Fibroblast of peridontal ligament (primary cell): Measurements from ENCODE around the gene ZBTB20.
"Not testable (repeated sequence)": the region's sequence is repeated elsewhere in the genome, so short reads cannot be mapped to it uniquely, and the experiment has no call there.

ENCODE experiments used
- DNase-seq: peaks from one replicate; pipeline ENCODE4 v3.0.0-alpha.2; 2010; ENCODE audit errors: extremely low read depth

The ZBTB20 gene

DNA sequence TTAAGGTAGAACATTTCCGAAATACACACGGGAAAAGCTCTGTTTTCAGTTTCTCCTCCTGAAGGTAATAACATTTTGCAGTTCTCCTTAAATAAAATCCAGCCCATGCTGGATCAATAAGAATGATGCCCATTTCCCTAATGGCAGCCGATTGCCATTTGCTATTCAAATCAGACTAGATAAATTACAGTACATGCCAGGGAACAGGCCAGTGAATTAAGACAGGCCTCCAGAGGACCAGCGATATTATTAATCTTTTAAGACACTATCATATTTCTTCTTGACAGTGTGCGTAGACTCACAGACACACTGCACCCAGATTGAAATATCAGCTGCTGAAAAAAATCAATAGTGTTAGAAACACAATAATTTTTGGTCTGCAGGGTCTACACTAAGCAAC is 431.0 kb downstream of the ZBTB20 start:
- DNase-seq = no peak

DNA sequence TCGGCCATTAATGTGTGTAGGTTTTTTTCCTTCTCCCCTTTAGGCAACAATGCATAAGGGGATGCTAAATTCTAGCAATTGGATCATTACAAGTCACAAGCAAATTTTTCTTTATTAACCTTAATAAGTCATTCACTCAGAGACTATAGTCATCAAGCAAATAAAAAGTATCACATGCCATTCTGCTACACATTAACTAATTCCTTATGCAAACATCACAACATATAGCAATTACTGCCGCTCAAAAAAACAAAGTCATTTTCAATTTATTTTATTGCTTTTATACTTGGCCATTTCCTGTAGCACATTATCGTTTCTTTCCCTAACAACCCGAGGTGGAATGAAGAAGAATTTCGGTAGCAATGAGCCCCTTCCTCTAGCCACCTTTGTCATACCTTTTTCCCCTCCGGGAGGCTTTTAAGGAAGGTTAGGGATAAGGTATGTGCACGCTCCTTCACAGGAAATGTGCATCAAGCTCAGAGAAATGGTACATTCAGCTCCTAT is 432.1 kb downstream of the ZBTB20 start:
- DNase-seq = no peak

DNA sequence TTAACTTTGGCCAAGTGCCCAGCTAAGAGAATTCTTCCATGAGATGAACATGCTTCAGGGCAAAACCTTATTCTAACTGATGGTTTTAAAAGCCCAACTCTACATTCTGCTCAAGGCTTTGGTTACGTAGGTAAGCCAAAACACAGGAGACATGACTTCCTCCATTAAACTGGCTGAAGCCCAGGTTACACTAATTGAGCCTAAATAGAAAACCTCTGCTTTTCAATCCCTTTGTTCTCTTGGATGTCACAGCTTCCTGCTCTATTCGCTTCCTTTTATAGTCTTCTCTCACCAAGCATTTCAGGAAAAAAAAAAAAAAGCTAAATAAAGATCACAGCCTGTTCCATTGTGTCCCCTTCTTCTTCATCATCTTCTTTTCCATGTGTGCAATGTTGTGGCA is 432.9 kb downstream of the ZBTB20 start:
- no peak for DNase-seq

DNA sequence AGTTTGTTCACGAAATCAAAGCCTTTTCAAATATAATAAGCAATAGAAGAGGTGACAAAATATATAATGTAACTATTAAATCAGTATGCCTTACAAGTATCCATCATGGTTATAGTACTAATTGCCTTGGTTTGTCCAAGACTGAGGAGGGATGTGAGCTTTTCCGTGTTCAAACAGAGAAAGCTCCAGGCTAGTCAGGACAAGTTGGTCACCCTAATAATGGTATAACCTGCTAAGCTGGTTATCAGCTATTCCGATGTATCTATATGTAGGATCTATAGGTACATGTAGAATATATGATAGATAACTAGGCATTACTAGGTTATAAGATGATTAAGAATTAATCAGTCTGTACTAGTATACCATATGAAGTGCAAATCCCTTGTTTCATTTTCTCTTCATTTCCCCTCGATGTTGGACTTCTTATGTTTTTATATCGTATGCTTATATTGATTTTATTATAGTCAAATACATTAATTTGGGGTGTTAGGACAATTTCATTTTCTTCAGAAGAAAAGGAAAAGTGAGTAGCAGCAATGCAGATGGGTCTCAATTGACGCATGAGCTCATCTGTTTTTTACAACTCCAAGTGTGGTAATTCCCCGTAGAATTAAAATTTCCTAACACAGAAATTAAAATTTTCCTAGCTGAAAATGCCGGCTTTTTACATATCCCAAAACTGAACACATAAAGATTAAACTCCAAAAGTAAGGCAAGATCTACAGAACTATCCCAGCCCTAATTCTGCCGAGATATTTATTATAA is 434.2 kb downstream of the ZBTB20 start:
- DNase-seq = no peak

DNA sequence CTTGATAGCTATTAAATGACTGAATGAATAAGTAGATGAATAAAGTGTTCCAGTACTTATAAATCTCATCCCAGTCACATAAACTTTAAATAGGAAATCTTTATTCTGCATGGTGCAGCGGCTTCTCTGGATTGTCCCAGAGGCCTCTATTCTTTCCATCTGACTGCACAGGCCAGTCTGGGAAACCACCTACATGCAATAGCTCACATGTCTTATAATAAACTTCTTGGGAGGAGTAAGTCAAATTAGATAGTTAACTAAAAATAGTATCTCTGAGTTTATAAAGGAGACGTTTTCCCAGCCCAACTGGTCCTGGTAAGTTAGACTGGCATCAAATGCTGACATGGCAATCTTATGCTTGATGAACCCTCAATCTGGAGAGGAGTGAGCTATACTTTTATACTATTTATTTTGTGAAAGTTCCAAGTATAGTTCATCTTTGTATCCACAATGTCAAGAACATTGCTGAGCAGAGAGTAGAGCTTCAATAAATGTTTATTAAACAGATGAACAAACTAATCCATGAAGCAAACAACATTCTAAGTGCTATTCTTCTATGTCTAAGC is 435.7 kb downstream of the ZBTB20 start:
- peak; percentile 4 for DNase-seq

DNA sequence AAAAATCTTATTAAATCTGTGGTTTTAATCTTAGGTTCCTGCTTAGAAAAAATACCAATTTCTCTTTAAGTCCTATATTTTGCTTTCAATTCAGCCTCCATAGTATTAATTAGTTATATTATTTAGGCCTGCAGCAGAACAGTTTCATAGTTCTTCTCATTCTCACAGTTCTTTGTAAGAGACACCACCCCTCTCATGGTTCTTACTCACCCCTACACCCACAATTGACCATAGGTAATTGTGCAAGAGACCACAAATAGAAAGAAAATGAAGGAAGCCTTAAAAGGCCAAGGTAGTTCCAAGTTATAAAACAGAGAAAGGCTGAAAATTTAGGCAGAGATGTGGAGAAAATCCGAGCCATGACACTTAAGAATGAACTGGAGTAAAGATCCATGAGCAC is 438.0 kb downstream of the ZBTB20 start:
- DNase-seq = peak; percentile 27

DNA sequence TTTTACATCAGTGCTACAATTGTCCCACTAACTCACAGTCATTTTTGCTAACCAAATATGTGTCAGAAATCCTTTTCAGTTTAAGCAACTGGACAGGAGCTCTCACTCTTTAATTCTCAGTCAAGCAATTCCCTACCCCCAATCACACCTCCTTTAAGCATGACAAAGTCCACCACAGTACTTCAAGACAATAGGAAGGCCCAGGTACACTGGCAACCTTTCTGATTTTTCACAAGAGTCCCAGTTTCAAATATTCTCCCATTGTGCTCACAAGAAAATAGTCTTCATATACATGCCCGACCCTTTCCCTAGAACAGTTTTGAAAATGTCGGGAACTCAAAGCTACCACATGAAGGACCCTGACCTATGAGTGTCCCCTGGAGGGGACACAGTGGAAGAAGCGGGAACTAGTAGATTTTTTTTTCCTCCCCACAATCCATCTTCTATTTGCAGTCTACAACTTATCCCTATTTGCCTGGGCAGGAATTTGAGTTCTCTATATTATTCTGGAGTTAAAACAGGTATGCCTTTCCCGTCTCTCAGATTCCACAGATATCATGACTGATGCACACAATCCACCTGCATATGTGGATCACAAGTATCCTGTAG is 439.7 kb downstream of the ZBTB20 start:
- no peak for DNase-seq

DNA sequence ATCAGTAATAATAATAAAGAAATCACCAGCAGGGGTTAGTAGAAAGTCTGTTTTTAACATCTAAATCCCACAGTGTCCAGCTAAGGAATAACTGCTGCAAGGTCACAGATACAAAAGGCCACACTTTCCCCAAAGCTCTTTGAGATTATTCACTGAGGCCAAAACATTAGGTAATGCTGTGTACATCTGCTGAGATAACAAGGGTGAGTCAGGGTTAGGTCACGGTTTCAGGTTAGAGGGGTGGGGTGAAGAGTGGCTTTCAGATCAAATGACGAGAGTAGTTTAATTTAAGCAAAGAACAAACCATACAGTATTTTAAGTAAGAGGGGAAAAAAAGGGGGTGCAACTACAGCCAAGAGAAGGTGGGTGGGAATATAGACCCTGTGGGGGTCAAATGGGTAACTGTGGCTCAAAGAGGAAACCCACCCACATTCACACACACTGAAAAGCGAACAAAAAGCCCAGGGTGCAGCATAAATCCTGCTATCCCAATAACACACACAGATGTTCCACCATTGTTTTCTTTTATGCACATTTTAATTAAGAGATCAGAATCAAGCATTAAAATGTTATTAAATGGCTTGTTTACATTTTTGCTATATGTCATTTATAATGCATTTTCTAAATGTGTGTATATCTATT is 440.4 kb downstream of the ZBTB20 start:
- peak; percentile 23 for DNase-seq

DNA sequence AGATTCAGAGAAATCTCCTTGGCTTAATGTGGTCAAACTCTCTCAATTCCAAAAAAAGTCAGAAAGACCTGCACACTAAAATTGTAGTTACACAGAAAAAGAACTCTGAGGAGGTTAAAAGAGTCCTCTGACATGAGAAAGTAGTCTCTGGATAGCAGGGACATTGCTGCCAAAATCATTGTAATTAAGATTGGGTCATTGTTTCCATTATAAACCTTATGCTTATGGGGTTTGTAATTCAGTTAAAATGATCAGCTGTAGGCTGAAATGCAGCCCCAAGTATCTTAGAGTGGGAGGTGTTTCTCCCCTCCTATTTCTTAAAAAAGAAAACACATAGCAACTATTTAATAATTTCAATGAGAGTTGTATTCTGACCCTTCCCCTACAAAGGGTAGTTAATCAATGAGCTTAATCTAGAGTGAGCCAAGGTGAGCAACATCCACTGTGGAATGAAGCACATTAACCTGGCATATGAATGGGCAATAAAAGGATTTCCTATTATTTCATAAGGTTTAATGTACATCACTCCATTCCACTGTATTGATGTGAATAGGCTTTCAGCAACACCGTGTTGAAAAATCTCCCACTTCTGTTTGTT is 446.4 kb downstream of the ZBTB20 start:
- no peak for DNase-seq

DNA sequence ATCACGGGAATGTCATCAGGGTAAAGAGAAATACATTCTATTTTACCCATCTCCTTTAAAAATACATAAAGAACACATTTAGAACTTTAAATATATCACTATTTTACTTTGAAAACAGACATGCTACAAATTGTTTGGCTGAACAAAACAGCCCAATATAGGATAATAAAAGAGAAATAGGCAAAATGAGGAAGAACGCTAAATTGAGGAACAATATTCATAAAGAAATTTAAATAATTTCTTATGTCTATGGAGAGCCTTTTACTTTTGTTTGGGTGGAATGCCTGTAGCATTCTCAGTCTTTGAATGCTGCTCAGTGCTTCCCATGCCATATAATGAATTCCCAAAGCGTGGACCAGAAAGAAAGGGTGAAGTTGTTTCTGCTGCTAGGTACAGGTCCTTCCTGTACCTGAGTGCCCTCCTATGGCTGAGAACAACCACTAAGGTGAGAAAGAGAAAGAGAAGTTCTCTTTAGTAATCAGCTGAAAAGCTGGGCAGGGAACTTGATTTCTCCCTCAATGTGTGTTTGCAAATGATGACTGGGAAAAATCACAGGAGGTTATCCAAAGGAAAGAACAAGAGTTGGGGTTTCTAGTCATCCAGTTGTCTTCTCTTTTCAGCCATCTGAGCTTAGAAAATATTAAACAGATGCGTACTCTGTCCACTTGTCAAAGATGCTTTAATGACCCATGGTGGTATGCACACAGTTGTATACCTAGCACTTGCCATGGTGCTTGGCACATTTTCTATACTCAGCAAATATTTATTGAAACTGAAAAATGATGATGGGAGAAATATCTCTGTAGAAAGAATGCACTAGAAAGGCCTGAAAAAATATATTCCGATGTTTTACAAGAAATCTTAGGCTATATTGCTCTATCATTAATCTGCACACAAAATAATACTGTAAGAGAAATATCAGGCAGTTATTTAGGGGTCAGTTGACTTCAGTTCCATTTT is 448.7 kb downstream of the ZBTB20 start:
- no peak for DNase-seq

DNA sequence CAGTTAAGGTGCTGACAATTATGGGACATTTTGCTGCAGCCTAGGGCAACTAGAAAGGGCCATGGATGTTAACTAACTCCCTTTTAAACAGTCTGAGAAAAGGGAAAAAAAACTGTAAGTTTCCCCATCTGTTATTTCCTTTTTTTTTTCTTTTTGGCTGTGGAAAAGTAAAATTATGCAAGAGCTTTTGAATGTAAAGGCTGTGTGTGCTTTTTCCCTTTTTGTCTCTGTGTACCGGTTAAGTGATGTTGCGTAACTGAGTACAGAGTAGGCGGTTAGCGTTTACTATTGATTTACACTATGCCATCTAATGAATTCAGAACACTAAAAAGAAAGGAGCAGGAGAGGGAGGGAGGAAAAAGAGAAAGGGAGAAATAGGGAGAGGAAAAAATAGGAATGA is 449.7 kb downstream of the ZBTB20 start:
- DNase-seq = no peak

DNA sequence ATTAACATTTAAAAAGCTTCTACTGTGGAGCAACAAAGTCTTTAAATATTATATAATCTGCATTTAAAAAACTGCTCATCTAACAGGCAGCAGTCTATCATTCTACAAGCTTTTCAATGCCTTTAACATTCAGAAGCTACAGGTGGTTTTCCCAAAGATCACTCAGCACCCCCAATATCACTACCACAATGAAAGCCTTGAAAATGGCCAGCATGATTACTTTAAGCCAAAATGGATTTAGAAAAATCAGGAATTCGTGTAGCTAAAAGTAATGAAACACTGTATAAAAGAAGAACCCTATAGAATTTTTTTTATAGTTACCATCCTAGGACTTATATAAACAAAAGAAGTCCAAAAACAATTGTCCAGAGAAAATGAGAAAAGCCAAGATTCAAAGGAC is 452.8 kb downstream of the ZBTB20 start:
- no peak for DNase-seq

DNA sequence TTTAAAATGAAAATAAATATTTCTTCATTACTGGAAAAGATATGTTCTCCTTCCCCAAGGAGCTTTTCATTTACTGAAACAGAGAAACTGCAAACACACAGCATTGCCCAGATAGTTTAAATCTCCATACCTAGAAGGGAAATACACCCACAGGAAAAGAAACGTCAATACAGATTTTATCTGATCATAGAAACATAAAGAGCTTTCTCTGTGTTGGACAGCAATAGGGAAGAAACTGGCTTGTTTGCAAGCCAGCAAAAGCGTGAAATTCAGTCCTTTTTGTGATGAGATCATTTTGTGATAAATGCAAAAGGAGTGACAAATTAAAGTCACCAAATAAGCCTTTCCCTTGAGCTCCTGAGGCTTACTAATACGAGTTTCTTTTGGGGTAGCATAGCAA is 455.2 kb downstream of the ZBTB20 start:
- no peak for DNase-seq

DNA sequence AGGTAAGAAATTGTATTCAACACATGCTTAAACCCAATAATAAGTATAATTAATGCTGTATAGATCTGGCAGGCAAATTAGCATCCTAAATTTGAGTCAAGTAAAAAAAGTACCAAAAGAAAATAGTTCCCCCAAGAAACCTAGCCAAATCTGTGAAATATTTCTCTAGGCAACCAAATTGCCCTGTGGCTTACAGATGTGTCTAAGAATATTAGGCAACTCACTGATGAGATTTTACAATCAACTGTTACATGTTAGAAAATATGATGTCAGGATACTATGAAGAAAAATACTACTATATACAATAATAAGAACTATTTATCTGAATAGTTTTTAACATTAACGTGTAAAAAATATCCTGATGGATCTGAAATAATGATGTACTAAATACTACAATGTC is 456.2 kb downstream of the ZBTB20 start:
- DNase-seq = peak; percentile 25

DNA sequence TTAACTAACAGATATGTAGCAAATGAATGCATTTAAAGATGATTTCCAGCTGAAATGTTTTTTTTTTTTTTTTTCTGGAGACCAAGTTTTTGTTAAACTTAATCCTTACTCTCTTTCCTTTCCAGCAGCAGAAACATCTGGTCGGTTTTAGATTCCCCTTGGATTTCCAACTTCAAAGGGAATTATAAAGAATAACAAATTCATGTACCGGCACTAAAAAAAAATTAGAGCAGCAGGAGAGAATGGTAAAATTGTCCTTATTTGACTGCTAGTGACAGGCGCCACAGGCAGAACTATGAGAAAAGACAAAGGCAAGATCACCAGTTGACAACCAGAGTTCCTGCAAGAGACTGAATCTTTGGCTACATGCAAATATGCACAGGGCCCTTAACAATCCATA is 459.9 kb downstream of the ZBTB20 start:
- DNase-seq = peak; percentile 15

DNA sequence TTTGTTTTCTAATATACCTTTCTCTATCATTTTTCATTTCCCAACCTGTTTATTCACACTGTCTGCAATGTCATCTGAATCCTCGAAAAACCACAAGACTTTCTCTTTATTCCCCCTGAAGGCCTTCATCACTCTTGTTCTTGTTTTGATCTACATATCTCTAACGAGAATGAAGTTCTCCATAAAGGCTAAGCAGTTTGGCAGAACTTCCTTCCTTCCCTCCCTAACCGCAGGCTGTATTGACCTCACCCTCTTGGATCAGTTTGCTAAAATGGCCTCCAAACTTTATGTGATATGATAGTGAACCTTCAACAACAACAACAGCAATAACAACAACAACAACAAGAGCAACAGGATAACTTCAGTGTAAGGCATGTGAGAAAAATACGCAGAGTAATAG is 460.5 kb downstream of the ZBTB20 start:
- no peak for DNase-seq

DNA sequence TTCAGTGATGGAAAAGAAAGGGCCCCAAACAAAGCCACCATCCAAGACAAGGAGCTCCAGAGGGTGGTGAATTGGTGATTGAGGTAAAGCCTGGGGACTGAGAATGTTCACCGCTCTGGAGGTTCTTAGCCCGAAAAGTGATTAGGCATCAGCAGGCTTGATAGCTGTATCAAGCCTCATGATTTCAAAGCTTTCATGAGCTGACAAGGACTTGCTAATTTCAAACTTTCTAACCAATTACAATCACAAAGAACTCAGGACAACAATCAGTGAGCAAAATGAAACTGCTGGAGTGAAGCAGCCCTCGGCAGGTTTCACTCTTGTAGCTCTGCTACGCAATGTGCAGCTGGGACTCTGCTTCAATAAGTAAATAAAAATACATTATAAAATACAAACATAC is 461.9 kb downstream of the ZBTB20 start:
- no peak for DNase-seq

DNA sequence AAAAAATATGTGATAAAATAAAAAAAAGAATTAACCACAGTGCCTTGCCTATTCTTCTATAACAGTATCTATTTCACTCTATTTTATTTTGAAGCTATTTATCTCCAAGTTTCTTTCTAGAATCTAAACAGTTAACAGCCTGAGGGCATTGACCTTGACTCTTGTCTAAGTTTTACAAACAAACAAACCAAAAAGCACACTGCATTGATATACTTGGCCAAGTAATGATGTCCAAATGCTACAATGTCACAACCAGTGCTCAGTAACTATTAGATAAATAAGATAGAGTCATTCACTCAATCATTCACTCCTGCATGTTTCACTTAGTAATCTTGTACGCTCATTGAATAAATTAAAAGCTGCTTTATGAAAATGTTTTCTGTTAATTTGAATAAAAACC is 466.8 kb downstream of the ZBTB20 start:
- DNase-seq = no peak

DNA sequence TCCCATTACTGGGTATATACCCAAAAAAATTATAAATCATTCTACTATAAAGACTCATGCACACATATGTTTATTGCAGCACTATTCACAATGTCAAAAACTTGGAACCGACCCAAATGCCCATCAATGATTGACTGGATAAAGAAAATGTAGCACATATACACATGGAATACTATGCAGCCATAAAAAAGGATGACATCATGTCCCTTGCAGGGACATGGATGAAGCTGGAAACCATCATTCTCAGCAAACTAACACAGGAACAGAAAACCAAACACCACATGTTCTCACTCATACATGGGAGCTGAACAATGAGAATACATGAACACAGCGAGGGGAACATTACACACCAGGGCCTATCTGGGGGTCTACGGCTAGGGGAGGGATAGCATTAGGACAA is 467.3 kb downstream of the ZBTB20 start:
- DNase-seq = not testable (repeated sequence)

DNA sequence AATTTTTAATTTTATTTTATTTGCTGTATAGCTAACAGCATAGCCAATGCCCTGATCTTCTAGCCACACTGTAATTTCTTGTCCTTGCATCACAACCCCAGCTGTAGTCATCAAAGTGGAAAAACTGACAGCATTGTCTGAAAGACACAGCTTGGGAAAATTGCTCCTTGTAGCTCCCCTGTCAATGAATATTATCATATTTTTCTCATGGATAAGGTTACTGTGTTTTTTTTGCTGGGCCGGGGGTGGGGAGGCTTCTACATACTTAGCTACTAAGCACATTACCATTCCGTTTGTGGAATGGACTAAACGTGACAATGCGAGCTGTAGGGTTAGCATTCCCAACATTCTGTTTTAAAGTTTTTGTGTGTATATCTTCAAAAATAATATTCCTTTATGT is 472.0 kb downstream of the ZBTB20 start:
- DNase-seq = peak; percentile 50

DNA sequence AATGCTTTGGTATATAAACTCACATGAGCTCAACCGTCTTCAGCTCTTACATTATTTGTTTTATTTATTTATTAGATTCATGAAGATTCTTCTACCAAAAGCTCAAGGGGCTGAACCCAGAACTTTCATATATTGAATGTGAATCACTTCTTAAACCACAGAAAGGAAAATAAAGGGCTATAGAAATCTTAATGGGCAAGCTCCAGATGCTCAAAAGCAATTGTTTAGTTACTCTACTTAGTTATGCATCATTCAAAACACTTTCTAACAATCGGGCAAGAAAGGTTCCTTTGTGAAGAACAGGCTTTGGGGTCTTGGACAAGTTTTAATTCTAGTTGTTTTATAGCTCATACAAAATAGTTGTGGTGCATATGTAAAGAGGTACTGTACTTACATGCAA is 473.1 kb downstream of the ZBTB20 start:
- peak; percentile 30 for DNase-seq
